HepG2 (cell line): Measurements from ENCODE around the gene COX6B1. TPM values are rescaled to one million over a fixed set of nuclear protein-coding genes. Genes with fewer than 3 reads are reported as not detected.
A peak's percentile ranks its signal among the peaks of the same experiment; 100 is the strongest.

Experiments
- ARNT2 ChIP-seq: sonication (generic); formaldehyde crosslinking; IDR thresholded peaks from 2 replicates; pipeline ENCODE4 v1.8.0; 2022; ENCODE audit warnings: mild to moderate bottlenecking, low read depth, missing genetic modification reagents, moderate library complexity
- CSRNP2 ChIP-seq: sonication (generic); formaldehyde crosslinking; conservative IDR thresholded peaks from 2 replicates; pipeline ENCODE4 v1.8.0; 2022; ENCODE audit warnings: low read depth, missing genetic modification reagents
- ETS1 ChIP-seq: sonication (generic); formaldehyde crosslinking; IDR thresholded peaks from 2 replicates; pipeline ENCODE4 v1.4.0; 2020; ENCODE audit warnings: missing genetic modification reagents
- FOXP1 ChIP-seq, 2 experiments: fragments of 450-650 bp in 1 of 2; IDR thresholded peaks; 2 replicates each; pipeline ENCODE4 v1.6.1; 2017 to 2018; ENCODE audit warnings: antibody characterized with exemption in 1 of 2
- HOMEZ ChIP-seq: IDR thresholded peaks from 2 replicates; pipeline ENCODE4 v1.6.1; 2016; ENCODE audit warnings: low read depth
- LBX2 ChIP-seq: sonication (generic); formaldehyde crosslinking; IDR thresholded peaks from 2 replicates; pipeline ENCODE4 v1.5.0; 2020; ENCODE audit warnings: missing genetic modification reagents, mild to moderate bottlenecking, borderline replicate concordance
- MTF1 ChIP-seq: sonication (generic); formaldehyde crosslinking; IDR thresholded peaks from 2 replicates; pipeline ENCODE4 v1.5.0; 2020; ENCODE audit warnings: missing genetic modification reagents
- NR2C2 ChIP-seq: sonication (generic); formaldehyde crosslinking; IDR thresholded peaks from 2 replicates; pipeline ENCODE4 v1.4.0; 2020; ENCODE audit warnings: missing genetic modification reagents, mild to moderate bottlenecking, moderate library complexity, borderline replicate concordance
- PBX2 ChIP-seq: IDR thresholded peaks from 2 replicates; pipeline ENCODE4 v1.6.1; 2016; ENCODE audit warnings: control low read depth
- RELA ChIP-seq: sonication (generic); formaldehyde crosslinking; IDR thresholded peaks from 2 replicates; pipeline ENCODE4 v1.4.0; 2020; ENCODE audit warnings: missing genetic modification reagents
- SYNCRIP ChIP-seq: fragments of 200-400 bp; formaldehyde crosslinking; IDR thresholded peaks from 2 replicates; pipeline ENCODE4 v1.6.1; 2018; ENCODE audit warnings: mild to moderate bottlenecking, low read depth, low read length; ENCODE audit not compliant: insufficient read depth
- TERF1 ChIP-seq: sonication (generic); formaldehyde crosslinking; IDR thresholded peaks from 2 replicates; pipeline ENCODE4 v1.8.0; 2022; ENCODE audit warnings: mild to moderate bottlenecking, missing genetic modification reagents, moderate library complexity
- ZBTB49 ChIP-seq: sonication (generic); formaldehyde crosslinking; IDR thresholded peaks from 2 replicates; pipeline ENCODE4 v1.4.0; 2020; ENCODE audit warnings: missing genetic modification reagents, borderline replicate concordance
- ZNF383 ChIP-seq: sonication (generic); formaldehyde crosslinking; IDR thresholded peaks from 2 replicates; pipeline ENCODE4 v1.4.0; 2020; ENCODE audit warnings: missing genetic modification reagents, mild to moderate bottlenecking, borderline replicate concordance
- ZNF672 ChIP-seq: sonication (generic); formaldehyde crosslinking; IDR thresholded peaks from 2 replicates; pipeline ENCODE4 v1.8.1; 2022; ENCODE audit warnings: missing genetic modification reagents
- ZSCAN30 ChIP-seq: sonication (generic); formaldehyde crosslinking; IDR thresholded peaks from 2 replicates; pipeline ENCODE4 v1.5.0; 2020; ENCODE audit warnings: mild to moderate bottlenecking, missing genetic modification reagents
- polyA plus RNA-seq, 8 experiments: library from polyadenylated mRNA; depleted of rRNA in 3 of 8; stranded (reverse) in 7 of 8; unstranded in 1 of 8; fragments of >200 nt; fragmentation: Illumina TruSeq in 4 of 8; extraction: Trizol in 4 of 8; gene quantifications; 2 replicates each; pipeline versions ENCODE4 v1.2.1 to v1.2.3, GENCODE V29; 2011 to 2016; ENCODE audit warnings: low read depth in 4 of 8, missing spikeins in 1 of 8, mixed read lengths in 1 of 8; ENCODE audit not compliant: insufficient read depth in 1 of 8
- total RNA-seq, 5 experiments: library from RNA; depleted of rRNA; stranded (reverse); fragments of >200 nt; fragmentation: Illumina TruSeq; extraction: Trizol; gene quantifications; 2 replicates each; pipeline ENCODE4 v1.2.3, GENCODE V29; 2016; ENCODE audit warnings: low read depth in 1 of 5

The COX6B1 gene
- total and polyA plus RNA-seq, 2 of the 13 experiments (the other 11 are each of a cell fraction or from before 2014, with no cell fraction given): 481 to 487 TPM

GRCh38 chr19:35628565-35629331 is 19.4 kb upstream of the COX6B1 start, which contains the start of gene RBM42 (continued):
- no peak for TF ChIP-seq PBX2 (CRISPR knock-in tag)
- TF ChIP-seq TERF1 (CRISPR knock-in tag): no peak
- no peak for TF ChIP-seq MTF1 (CRISPR knock-in tag)
- peak; percentile 76; the same call in 1 of the 2 replicates for TF ChIP-seq NR2C2 (CRISPR knock-in tag)
- TF ChIP-seq ARNT2 (CRISPR knock-in tag): no peak
- no peak for TF ChIP-seq ZBTB49 (CRISPR knock-in tag)
- no peak for TF ChIP-seq ZNF383 (CRISPR knock-in tag)
- TF ChIP-seq ZSCAN30 (CRISPR knock-in tag): no peak
- TF ChIP-seq FOXP1 (IDR thresholded peaks at IDR 0.05): no peak
- TF ChIP-seq FOXP1 (CRISPR knock-in tag; IDR thresholded peaks at IDR 0.05): no peak
- no peak for TF ChIP-seq ZNF672 (CRISPR knock-in tag)
- TF ChIP-seq HOMEZ (CRISPR knock-in tag): peak; percentile 73; the same call in 1 of the 2 replicates
- TF ChIP-seq LBX2 (CRISPR knock-in tag): no peak
- TF ChIP-seq RELA: no peak
- TF ChIP-seq CSRNP2 (CRISPR knock-in tag): no peak
- TF ChIP-seq SYNCRIP: no peak
- TF ChIP-seq ETS1: no peak
